Lung (tissue), 12 donors: Measurements from ENCODE around the gene SLMAP. TPM values are rescaled to one million over a fixed set of nuclear protein-coding genes. Genes with fewer than 3 reads are reported as not detected.

Experiments
- ATAC-seq: fragments of 200-7000 bp; cut with Tn5 transposase; one replicate; pipeline ENCODE4 v1.9.1; 2020; ENCODE audit warnings: moderate number of reproducible peaks; ENCODE audit not compliant: insufficient read depth, low FRiP score
- DNase-seq, 3 donors: peaks; one replicate each; pipeline ENCODE4 v3.0.0-alpha.2; 2013 to 2017
- H3K27ac ChIP-seq, 2 donors: one replicate each; pipeline ENCODE4 v1.5.1; 2013; ENCODE audit warnings: mild to moderate bottlenecking in 2 of 2, moderate library complexity in 2 of 2, control low read depth in 1 of 2, inconsistent platforms in 1 of 2, low read depth in 1 of 2, low read length in 1 of 2
- H3K27me3 ChIP-seq, 3 donors: one replicate each; pipeline ENCODE4 v1.5.1; 2013; ENCODE audit warnings: low read length in 2 of 3; ENCODE audit not compliant: control insufficient read depth in 3 of 3, insufficient read depth in 3 of 3
- H3K36me3 ChIP-seq, 4 donors: one replicate each; pipeline ENCODE4 v1.5.1; 2013; ENCODE audit warnings: low read length in 4 of 4, mild to moderate bottlenecking in 1 of 4, moderate library complexity in 1 of 4; ENCODE audit not compliant: control insufficient read depth in 4 of 4, insufficient read depth in 4 of 4
- H3K4me1 ChIP-seq, 5 donors: one replicate each; pipeline ENCODE4 v1.5.1; 2013; ENCODE audit warnings: low read length in 5 of 5, mild to moderate bottlenecking in 2 of 5, moderate library complexity in 1 of 5; ENCODE audit not compliant: control insufficient read depth in 5 of 5, insufficient read depth in 5 of 5
- H3K4me3 ChIP-seq: one replicate; pipeline ENCODE4 v1.5.1; 2013; ENCODE audit warnings: mild to moderate bottlenecking, control low read depth, moderate library complexity
- H3K9ac ChIP-seq, 2 donors: one replicate each; pipeline ENCODE4 v1.5.1; 2013; ENCODE audit warnings: low read length in 2 of 2, control low read depth in 1 of 2; ENCODE audit not compliant: insufficient read depth in 1 of 2
- H3K9me3 ChIP-seq, 4 donors: one replicate each; pipeline ENCODE4 v1.5.1; 2013; ENCODE audit warnings: low read length in 3 of 4, mild to moderate bottlenecking in 1 of 4, moderate library complexity in 1 of 4; ENCODE audit not compliant: control insufficient read depth in 4 of 4, insufficient read depth in 3 of 4
- WGBS, 2 donors: extraction: QIAGEN DNeasy Blood & Tissue Kit; methylation state at CpG; one replicate each; pipeline ENCODE4 v1.1.7; 2013; 5-methylcytosine and 5-hydroxymethylcytosine counted together
- polyA plus RNA-seq, 2 donors: library from polyadenylated mRNA; stranded (reverse); fragments of 200-250 nt; gene quantifications; one replicate each; pipeline ENCODE4 v1.2.1, GENCODE V29; 2013
- total RNA-seq, 2 donors: library from RNA; depleted of rRNA in 1 of 2; stranded (reverse); fragments of >200 nt in 1 of 2; gene quantifications; one replicate each; pipeline ENCODE4 v1.2.1, GENCODE V29; 2014 to 2021
- TF ChIP-seq, protein P1 (sequence below): IDR thresholded peaks from 2 replicates; pipeline ENCODE4 v1.5.1; 2012; ENCODE audit warnings: mild to moderate bottlenecking; ENCODE audit errors: control extremely low read depth, extremely low read depth
- donor health status: control.
- donor health status: control.
- donor health status: Bipolar disorder and iron deficiency.
- donor health status: healthy.
- donor health status: DM: yes; HTN: yes; CAD: no.

The SLMAP gene
- total and polyA plus RNA-seq, 4 donors = 11.4 to 118 (median 47.2) TPM

DNA sequence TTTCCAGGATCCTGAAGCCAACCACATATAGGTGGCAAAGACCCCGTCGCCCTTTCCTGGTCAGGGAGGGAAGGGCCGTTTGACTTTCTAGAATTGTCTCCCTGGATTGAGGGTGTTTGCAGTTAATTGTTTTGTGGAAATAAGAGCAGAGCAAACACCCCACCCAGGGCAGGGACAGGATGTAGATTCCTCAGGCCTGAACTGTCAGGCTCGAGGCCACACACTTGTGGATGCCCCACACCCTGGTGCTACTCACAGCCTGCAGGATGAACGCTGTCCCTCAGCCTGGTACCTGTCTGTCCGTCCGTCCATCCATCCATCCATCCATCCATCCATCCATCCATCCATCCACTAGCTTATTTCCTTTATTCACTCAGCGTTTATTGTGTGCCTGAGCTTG lies 222.2 kb downstream of the SLMAP start:
- ATAC-seq (no peak), DNase-seq (no peak)
- no peaks in the 10 kb centered on the region for H3K9me3 ChIP-seq
- no peaks in the 10 kb centered on the region for H3K36me3 ChIP-seq
- no peak overlapping the region for H3K27ac ChIP-seq
- H3K4me1 ChIP-seq = no peaks in the 10 kb centered on the region
- H3K9ac ChIP-seq = no peak overlapping the region
- H3K4me3 ChIP-seq = no peak overlapping the region
- no peaks in the 10 kb centered on the region for H3K27me3 ChIP-seq
- 62 to 73% methylated on average over 8 of the region's 8 CpGs for WGBS, 2 donors
- TF ChIP-seq, protein P1, sequence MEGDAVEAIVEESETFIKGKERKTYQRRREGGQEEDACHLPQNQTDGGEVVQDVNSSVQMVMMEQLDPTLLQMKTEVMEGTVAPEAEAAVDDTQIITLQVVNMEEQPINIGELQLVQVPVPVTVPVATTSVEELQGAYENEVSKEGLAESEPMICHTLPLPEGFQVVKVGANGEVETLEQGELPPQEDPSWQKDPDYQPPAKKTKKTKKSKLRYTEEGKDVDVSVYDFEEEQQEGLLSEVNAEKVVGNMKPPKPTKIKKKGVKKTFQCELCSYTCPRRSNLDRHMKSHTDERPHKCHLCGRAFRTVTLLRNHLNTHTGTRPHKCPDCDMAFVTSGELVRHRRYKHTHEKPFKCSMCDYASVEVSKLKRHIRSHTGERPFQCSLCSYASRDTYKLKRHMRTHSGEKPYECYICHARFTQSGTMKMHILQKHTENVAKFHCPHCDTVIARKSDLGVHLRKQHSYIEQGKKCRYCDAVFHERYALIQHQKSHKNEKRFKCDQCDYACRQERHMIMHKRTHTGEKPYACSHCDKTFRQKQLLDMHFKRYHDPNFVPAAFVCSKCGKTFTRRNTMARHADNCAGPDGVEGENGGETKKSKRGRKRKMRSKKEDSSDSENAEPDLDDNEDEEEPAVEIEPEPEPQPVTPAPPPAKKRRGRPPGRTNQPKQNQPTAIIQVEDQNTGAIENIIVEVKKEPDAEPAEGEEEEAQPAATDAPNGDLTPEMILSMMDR = no peak

Other genes with a start within 250 kb of the SLMAP start
- 10 to 100 TPM; 13.4 to 37.8 TPM for gene DNAH12, start 212.0 kb upstream of the SLMAP start, total RNA-seq
- 1 to 10 TPM; 3.3 to 8.0 TPM for gene DNAH12, start 212.0 kb upstream of the SLMAP start, polyA plus RNA-seq
- gene PDE12, start 200.0 kb upstream of the SLMAP start, total RNA-seq = 10 to 100 TPM; 10.5 to 24.5 TPM
- gene PDE12, start 200.0 kb upstream of the SLMAP start, polyA plus RNA-seq = 1 to 10 TPM; 3.9 to 9.3 TPM
- 100 to 1,000 TPM; 143 to 202 TPM for gene ARF4, start 159.0 kb upstream of the SLMAP start, total RNA-seq
- gene ARF4, start 159.0 kb upstream of the SLMAP start, polyA plus RNA-seq = 100 to 1,000 TPM; 187 to 232 TPM
- 10 to 100 TPM; 29.6 to 53.8 TPM for gene DENND6A, start 63.2 kb upstream of the SLMAP start, total RNA-seq
- 1 to 10 TPM; 8.2 to 8.3 TPM for gene DENND6A, start 63.2 kb upstream of the SLMAP start, polyA plus RNA-seq